ENCODE measurements around the gene MRC2. TPM values are rescaled to one million over a fixed set of nuclear protein-coding genes. Genes with fewer than 3 reads are reported as not detected.

MRC2 gene
- total RNA-seq = 54.6 and 59.6 TPM in 2 replicates

GRCh38 chr17:62627219-62627903 is at the start of gene MRC2:
Gene MRC2, plus strand, starts transcription at chr17:62627670. Its CDS starts 133 bp downstream, at chr17:62627803.

Small RNA genes within 50 kb of the gene (small RNA-seq; reads per million reads assigned to genes)
- gene RF00019 = not detected
- gene RNU6-446P = not detected

Other genes starting within 250 kb of the MRC2 start
- not detected in 2 replicates for gene EFCAB3, start 247.1 kb upstream of the MRC2 start, total RNA-seq
- gene METTL2A, start 203.8 kb upstream of the MRC2 start, total RNA-seq = 28.9 and 29.3 TPM in 2 replicates
- gene TLK2, start 148.8 kb upstream of the MRC2 start, total RNA-seq = 58.2 and 60.9 TPM in 2 replicates
- not detected in 2 replicates for gene MARCHF10, start 180.6 kb downstream of the MRC2 start, total RNA-seq